GM19438 (cell line): Measurements from ENCODE around the gene NR6A1.

Experiments used
- ATAC-seq: cut with Tn5 transposase; IDR thresholded peaks from one replicate; pipeline ENCODE4 v1.9.1; 2021; ENCODE audit warnings: low read depth; ENCODE audit not compliant: unreplicated experiment

Gene NR6A1

DNA sequence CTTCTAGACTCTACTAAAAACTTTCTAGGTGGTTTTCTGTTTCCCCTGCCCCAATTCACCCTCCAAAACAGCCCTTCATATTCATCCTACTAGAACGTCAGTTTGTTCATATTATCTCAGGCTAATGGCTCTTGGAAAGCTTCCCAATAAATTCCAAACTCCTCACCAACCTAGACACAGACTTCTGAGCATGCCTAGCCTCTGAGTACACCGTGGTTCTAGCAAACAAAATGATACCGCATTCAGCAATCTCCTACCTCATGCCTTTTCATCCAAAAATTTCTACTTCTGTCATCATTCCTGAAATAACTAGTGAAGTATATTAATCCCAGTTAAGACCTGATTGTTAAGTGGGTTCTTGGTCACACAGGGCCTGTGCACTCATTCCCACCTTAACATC lies 217.4 kb downstream of the NR6A1 start:
- ATAC-seq = no peak

DNA sequence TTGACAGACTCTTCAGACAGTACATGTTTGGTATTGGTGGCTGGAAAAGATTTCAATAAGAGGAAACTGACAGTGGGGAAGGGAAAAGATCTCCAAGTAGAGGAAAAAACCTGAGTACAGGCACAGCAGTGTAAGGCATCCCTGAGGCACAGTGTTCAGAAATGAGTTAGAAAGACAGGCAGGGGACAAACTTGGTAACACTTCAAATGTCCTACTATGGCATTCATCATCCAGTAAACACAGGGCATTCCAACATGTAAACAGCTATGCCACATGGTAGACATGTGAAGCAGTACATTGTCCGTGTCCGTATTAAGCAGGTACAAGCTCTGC lies 218.9 kb downstream of the NR6A1 start:
- no peak for ATAC-seq

DNA sequence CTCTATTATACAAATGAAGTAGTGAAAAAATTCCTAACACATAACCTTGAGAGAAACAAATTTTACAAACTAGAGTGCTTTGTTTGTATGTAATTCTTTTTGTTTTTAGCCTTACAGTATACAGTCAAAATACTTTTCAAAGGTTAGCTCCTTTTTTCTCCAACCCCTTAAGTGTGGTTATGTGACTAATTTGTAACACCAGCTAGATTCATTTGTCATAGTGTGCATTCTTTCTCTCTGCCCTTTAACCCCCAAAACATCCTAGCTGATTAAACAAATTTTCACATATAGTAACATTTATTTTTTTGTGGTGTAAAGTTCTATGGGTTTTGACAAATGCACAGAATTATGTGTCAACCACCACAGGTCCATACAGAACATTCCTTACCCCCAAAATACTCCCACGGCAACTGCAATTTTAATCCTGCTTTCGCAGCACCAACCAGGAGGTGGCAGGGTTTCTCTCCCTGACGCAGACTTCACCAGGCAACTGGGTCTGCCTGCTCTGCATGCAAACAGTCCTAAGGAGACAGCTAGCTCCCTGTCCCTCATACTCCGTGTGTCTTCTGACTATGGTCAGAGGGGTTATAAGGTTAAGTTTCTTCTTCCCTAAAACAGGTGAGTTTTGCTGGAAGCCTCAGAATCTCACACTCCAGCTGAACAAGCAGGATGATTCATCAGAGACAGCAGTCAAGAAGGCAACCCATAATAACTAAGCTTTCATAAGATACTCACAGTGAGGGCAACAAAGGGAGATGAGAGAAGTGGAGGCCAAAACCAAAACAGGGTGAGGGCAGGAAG lies 219.4 kb downstream of the NR6A1 start:
- no peak for ATAC-seq

DNA sequence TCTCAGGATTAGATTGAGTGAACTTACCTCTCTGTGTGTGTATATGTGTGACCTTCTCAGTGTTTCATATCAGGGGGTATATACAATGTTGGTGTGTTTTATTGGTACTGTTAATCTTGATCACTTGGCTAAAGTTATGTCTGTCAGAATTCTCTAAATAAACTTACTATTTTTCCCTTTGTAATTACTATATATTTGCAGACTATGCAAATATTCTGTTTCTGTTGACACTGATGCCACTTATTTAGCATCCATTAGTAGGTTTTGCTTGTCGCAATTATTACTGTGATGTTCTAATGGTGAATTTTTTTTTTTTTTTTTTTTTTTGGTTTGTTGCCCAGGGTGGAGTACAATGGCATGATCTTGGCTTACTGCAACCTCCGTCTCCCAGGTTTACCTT lies 221.0 kb downstream of the NR6A1 start:
- ATAC-seq = no peak

DNA sequence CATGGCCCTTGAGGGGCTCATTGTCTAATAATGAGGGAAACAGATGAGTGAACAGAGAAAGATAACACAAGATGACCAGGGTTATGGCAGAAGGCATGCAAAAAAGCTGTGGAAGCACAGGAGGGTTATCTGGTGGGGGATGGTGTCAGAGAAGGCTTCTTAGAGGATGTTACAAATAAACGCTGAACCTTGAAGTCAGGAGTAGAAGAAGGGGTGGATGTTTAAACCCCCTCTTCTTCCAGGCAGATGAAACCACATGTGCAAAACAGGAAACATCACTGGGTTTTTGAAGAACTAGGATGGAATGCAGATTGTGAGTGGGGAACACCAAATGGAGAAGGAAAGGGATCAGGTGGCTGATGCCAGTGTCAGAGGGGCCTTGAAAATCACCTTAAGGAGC lies 222.1 kb downstream of the NR6A1 start:
- ATAC-seq = no peak

DNA sequence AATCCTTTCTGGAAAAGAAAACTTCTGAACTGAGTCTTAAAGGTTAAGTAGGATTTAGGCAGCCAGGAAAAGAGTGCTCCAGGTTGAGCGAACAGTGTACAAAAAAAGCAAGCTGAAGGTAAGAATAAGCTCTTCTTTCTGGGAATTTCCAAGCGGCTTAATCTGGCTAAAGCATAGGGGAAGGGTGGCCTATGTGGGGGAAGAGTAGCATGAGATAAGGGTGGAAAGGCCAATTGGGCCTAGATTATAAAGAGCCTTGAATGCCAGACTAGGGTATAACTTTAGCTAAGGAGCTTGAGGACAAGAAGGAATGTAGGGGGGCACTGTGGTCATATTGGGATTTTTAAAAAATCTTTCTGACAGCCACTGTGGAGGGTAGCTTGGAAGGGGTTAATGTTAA lies 226.6 kb downstream of the NR6A1 start:
- no peak for ATAC-seq

DNA sequence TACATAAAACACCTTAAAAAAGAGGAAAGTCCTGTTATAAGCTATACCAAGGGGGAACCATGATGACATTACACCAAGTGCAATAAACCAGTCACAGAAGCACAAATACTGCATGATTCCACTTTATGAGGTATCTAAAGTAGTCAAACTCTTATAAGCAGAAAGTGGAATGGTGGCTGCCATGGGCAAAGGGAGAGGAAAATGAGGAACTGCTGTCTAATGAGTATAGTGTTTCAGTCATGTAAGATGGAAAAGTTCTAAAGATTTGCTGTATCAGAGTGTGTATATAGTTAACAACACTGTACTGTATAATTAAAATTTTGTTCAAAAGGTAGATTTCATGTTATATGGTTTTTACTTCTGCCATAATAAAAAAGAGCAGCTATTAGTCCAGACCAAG lies 229.3 kb downstream of the NR6A1 start:
- no peak for ATAC-seq

DNA sequence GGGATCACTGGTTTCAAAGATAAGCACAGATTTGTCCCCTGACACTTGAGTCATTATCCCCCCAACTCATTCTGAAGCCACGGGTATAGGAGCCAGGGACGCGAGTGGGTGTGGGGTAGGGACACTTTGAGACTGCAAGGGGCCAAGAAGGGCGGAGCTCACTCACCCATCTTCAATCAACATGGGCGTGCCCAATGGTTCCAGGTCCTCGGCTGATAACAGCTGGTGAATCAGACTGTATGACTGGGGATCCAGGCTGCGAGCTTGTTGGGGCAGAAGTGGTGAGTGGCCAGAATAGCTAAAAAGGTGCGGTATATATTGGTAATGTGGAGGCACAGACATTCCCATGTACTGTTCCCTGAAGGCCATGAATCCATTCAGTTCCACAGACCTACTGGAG lies 233.2 kb downstream of the NR6A1 start:
- ATAC-seq = no peak

DNA sequence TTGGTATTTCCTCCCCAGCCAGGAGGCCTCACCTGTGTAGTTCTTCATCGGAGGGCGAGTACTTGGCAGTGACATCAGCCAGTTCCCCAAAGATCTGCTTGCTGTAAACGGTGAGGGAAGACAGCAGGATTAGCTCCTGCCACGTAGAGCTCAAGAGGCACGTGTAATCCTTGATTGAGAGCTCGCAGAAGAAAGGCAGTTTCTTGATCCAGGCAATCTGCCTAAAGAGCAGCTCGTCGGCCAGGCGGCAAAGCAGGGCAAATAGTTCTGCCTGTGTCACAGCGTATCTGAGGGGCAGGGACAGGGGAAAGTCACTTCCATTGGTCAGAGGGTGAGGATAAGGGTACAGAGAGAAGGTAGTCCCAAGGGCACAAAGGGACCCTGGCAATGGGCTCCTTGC lies 235.3 kb downstream of the NR6A1 start:
- ATAC-seq = no peak

DNA sequence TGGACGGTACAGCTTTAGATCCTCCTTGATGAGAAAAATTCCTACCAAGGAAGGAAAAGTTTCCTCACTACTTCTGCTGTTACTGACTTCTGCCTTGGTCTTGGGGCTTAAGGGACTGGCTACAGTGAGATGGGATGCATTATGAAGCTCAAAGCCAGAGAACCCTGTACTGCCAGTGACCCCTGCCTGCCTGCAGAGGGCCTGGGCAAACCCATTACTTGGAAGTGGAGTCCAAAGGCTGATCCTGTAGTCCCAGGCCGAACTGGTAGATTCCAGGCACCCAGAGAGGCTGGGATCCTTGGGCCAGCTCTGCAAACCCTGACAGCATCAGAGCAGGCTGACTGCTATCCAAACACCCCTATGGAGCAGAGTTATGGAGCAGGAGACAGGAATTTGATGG lies 238.2 kb downstream of the NR6A1 start:
- no peak for ATAC-seq

DNA sequence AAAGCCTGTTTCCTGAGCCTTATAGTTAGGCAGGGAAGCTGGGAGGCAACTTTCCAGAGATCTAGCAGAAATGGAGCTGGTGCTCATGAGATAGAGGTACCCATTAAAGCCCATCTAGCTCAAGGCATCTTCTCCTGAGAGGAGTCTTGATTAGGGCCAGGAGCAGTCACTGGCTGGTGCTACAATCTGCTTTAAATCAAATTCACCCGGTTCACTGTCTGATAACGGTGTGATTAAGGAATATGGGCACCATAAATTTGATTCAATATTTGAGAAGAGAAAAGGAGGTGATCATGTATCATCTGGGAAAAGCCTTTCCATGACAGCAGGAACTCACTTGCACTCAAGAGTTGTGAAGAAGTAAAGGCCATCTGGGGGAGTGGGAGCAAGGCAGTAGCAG lies 240.0 kb downstream of the NR6A1 start:
- no peak for ATAC-seq

DNA sequence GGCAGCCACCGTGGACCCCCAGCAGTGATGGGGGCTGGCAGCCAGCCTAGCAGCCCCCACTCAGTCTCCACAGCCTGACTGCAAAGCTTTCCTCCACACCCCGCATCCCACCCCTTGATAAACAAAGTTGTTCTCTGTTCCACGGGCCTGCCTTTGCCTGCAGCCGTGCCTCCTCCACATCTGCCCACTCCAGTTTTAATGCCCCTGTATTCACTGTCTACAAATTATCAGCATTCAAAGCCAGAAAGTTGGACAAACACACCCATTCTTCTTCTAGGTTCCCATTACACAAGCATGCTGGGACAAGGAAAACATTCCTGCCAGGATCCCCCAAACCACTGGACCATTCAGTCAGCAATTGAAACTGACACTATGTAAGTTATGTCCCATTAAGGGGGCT lies 240.9 kb downstream of the NR6A1 start:
- ATAC-seq = no peak

DNA sequence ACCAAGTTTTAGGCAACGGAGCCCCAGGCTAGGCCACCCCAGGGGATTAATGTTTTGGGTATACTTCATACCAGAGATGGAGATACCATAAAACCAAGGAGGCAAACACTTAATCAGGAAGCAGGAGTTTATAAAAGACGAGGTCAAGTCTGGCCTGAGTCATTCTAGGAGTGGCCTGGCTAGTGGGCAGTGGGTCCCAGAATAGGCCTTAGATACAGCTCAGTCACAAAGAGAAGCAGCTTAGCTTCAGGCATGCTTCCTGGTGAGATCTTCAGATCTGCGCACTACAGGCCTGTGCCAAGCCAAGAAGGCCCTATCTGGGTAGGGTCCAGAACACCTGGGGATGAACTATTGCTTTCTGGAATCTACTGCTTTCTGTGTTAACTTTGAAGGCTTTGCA lies 243.3 kb downstream of the NR6A1 start:
- no peak for ATAC-seq

DNA sequence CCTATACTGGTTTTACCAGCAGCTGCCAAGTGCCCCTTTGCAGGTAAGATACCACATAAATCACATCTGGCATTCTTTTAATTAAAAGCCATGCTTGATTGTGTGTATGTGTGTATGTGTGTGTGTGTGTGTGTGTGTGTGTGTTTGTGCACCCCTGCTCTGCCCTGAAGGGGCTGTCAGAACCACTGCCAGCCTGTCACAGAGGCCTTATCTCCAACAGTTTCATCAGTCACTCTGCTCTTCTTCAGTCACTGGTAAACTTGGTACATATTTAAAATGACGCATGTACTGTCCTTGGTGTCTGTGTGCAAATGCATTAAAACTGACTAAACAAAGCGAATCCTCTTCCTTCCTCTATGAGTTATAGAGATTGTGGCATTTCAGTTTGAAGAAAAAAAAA lies 244.9 kb downstream of the NR6A1 start:
- ATAC-seq = no peak

DNA sequence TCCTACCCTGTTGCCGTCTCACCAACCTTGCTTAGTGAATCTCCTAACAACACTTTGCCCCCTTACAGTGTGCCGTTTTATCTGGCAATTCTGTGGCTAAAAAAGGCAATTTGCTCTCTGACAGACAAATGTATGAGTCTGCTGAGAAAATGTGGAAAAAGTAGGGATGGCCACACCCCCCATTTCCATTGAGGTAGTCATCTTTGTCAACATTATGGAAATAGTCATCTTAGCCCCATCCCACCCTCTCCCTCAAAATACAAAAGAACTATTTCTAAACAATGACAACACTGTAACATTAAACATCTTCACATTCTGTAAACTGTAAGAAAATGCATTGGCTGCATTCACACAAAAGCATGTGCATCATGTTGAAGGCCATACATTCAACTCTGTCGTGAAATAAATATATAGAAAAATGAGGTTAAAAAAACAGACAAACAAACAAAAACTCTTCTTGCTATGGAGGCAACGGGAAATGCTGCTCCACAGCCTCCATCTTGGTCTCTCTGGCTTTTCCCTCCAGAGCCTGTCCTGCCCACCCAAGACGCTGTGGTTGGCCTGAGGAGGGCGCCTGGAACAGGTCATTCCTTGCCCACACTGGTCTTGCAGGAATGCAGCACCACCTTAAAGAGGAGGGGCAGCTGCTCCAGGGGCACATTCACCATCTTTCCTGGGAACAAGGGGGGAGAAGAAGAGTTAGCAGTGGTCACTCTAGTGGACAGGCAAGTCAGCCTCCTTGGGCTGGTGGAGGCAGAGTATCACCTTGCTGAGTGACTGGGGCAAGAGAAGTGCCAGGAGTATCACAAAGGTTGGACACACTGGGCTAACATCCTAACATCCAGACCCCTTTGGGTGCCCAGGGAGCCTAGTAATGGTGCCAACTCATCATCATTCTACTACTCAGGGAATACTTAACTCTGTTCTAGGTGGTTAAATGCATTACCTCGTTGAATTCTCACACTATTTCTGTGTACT lies 248.7 kb downstream of the NR6A1 start:
- no peak for ATAC-seq

DNA sequence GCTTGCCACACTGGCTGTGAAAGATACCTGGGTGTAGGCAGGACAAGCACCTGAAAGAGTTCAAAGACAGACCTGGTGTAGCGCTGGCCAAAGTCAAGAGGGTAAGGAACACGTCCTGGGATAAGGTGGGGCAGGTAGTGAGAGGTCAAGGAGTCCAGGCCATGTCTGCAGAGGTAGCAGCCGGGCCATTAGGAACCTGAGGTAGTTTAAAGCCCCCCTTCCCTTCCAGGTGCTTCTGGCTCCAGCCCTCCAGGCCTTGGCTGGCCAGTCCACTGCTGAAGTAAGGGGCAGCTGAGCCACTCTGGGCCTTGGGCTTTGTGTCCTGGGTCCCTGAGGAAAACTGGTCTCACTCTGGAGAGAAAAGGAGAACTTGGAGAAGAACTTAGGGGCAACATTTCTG lies 250.0 kb downstream of the NR6A1 start:
- ATAC-seq = no peak

DNA sequence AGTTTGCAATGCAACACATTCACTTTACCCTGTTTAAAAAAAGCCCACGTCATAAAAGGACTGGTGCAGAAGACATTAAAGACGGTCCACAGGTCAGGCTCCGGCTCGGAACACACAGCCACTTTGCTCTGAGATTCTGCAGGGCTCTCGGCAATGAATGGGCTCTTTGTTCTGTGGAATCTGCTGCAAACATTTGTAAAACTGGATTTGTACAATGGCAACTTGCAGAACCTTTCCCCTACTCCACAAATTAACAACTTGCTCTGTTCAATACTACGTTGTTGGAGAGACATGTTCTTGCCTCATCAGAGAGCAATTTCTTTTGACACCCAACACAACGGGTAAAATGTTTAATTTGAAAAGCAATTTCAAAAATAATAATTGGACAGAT lies 250.9 kb downstream of the NR6A1 start:
- ATAC-seq = no peak

DNA sequence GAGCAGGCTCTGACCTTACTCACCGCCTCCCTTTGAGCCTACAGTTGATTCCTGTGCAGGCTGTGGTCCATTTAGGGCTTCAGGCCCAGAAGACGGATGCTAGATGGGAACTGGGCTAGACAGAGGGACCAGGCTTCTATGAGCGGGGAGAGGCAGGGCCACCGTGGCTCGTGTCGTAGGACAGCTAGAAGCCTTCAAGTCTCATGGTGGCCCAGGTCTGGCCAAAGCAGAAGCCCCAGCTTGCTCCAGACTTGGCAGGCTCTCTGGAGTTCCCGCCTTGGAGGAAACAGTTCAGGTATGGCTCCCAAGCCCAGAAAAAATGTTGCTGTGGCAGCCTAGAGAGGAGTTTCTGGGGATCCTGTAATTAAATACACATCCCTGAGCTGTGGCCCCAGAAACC lies 253.0 kb downstream of the NR6A1 start:
- ATAC-seq = no peak

DNA sequence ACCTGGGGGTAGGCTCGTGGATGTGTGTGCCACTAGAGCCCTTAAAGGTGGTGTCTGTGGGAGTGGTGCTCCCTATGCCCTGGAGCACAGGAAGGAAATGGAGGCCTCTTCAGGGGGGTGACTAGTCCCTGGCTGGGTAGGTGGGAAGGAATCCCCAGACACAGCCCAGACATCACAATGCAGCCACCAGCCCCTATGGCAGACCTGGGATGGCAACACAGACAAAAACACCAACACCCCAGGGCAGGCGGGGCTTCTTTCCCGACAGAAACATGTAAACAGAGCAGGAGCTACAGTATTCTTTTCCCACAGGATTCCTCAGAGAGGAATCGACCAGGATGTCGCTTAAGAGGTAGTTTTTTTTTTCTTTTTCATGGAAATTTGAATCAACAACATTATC lies 253.5 kb downstream of the NR6A1 start:
- no peak for ATAC-seq

DNA sequence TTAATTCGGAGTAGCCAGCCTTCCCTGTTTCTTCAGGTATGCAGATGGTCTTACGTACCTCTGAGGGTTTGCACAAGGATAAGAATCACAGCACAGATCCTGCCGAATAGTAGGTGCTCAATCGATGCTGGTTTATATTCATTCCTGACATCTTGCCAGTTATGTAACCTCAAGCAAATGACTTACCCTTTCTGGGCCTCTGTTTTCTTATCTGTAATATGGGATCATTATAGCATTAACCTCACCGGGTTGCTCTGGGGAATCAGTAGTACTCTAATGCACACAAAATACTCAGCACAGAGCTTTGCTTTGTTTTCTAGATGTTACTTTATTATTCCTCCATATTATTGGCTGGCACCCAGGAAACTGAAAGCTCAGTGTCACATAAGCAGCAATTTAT lies 256.2 kb downstream of the NR6A1 start:
- ATAC-seq = no peak

DNA sequence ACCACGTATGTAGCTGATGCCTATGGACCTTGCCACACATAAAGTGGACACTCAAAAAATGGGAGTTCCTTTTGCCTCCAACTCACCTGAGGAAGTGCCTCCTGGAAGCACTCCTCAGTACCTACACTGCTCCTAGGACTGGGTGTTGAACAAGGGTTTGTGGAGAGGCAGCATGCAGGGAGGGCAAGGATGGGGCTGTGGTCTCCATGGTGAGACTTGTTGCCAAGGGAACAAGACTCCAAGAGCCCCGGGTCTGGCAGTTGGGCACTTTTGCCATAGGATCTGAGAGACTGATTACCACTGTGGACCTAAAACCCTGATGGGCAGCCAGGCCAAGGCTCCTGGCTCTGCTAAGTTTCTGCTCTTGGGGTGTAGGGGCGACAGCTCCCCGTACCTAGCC lies 257.0 kb downstream of the NR6A1 start:
- no peak for ATAC-seq

DNA sequence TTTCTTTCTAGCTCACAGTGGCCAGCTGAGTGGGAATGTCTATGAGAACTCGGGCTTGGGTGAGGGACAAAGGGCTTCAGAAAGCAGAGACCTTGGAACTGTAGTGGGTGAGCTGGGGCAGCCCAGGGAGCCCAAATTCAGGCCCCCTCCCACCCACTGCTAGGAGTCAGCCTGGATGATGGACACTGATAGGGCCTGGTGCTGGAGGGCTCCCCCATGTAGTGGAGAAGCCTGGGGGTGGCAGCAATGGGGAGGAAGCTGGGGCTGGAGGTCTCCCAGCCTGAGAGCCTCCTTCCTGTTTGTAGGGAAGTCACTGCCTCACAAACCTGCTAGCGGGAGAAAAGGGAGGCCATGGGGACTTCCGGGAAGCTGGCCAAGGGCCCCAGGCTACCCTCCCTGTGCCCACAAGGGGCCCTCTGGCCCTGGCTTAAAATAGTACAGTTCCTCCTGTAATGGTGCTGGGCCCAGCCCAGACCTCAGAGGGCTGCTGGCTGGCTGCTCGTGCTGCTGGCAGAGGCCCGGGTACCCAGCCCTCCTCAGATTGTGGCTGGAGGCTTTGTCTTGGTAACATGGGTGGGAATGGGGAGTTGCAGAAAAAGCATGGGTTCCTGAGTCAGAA lies 257.6 kb downstream of the NR6A1 start:
- ATAC-seq = no peak
